ENCODE data around the gene CELSR1.
A peak's percentile ranks its signal among the peaks of the same experiment; 100 is the strongest.

The CELSR1 gene

GRCh38 chr22:46387748-46388147, 149.7 kb downstream of the CELSR1 start:
- H3K27ac ChIP-seq, result no peak overlapping the region
- no peak for TF ChIP-seq ZFX (IDR thresholded peaks at IDR 0.05; ENCODE audit: borderline replicate concordance)
- TF ChIP-seq CTCF (IDR thresholded peaks at IDR 0.05), result no peak

- no peak overlapping the region for H3K27ac ChIP-seq
- TF ChIP-seq ZFX (IDR thresholded peaks at IDR 0.05; ENCODE audit: borderline replicate concordance), result no peak
- peak; percentile 32 for TF ChIP-seq CTCF (IDR thresholded peaks at IDR 0.05)
Observed at GRCh38 chr22:46386312-46386711, 151.1 kb downstream of the CELSR1 start.

GRCh38 chr22:46382524-46382923, 154.9 kb downstream of the CELSR1 start:
- H3K27ac ChIP-seq, result no peak overlapping the region
- TF ChIP-seq CTCF (IDR thresholded peaks at IDR 0.05), result no peak
- TF ChIP-seq ZFX (IDR thresholded peaks at IDR 0.05; ENCODE audit: borderline replicate concordance), result no peak

- no peak for TF ChIP-seq ZFX (IDR thresholded peaks at IDR 0.05; ENCODE audit: borderline replicate concordance)
- TF ChIP-seq CTCF (IDR thresholded peaks at IDR 0.05), result no peak
Observed at GRCh38 chr22:46381731-46382130, 155.7 kb downstream of the CELSR1 start.

GRCh38 chr22:46381142-46381541, 156.3 kb downstream of the CELSR1 start:
- H3K27ac ChIP-seq, result peak overlapping the region; percentile 85
- TF ChIP-seq ZFX (IDR thresholded peaks at IDR 0.05; ENCODE audit: borderline replicate concordance), result no peak
- TF ChIP-seq CTCF (IDR thresholded peaks at IDR 0.05), result no peak

More at GRCh38 chr22:46381731-46382130, 155.7 kb downstream of the CELSR1 start:
- 0 out of 2 replicates have a peak overlapping the region, but pooled peaks have one; percentile 85 for H3K27ac ChIP-seq

GRCh38 chr22:46380581-46380980, 156.8 kb downstream of the CELSR1 start:
- no peak for TF ChIP-seq CTCF (IDR thresholded peaks at IDR 0.05)
- TF ChIP-seq ZFX (IDR thresholded peaks at IDR 0.05; ENCODE audit: borderline replicate concordance), result no peak
- peak overlapping the region; percentile 85 for H3K27ac ChIP-seq

- TF ChIP-seq CTCF (IDR thresholded peaks at IDR 0.05), result no peak
- TF ChIP-seq ZFX (IDR thresholded peaks at IDR 0.05; ENCODE audit: borderline replicate concordance), result no peak
Observed at GRCh38 chr22:46380069-46380468, 157.4 kb downstream of the CELSR1 start.

More at GRCh38 chr22:46380069-46380468, 157.4 kb downstream of the CELSR1 start:
- peak overlapping the region; percentile 85 for H3K27ac ChIP-seq

Measured in 22Rv1 (cell line).